Measurements from ENCODE around the gene TMEM222. TPM values are rescaled to one million over a fixed set of nuclear protein-coding genes. Genes with fewer than 3 reads are reported as not detected.

Gene TMEM222
- total and polyA plus RNA-seq, 2 of the 4 experiments (the other 2 are of a cell fraction): 19.9 to 54.1 TPM

DNA sequence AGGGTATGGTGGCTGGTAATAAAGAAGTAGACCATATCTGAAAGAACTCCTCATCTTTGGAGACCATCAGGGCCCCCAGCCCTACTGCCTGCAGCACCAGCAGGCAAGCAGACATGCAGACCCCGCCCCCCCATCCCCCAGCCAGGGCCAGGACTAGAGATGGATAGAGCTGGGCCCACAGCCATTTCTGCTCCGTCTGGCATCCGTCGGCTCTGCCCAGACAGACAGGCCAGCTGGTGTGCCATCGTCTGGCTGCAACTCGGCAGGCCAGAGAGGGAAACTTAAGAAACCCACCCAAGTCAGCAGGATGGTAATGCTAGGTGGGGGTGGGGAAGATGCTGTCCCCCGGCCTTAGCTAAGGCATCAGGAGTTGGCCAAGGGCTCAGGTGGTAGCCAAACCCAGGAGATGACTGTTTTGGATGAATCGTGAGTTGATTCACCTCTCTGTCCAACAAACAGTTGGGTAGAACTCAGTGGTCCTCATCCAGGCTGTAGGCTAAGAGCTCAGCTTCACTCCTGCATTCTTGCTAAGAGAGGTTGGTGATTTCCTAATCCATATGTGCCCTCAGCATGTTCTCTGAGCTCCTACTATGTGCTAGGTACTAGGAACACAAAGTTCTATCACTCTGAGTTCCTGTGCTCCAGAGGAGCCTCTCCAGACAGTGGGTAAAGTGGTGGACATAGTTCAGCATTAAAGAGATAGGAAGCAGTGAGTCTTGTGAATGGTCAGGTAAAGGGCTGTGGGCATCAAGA is 23.2 kb upstream of the TMEM222 start (continued):
- TF ChIP-seq, protein P1, sequence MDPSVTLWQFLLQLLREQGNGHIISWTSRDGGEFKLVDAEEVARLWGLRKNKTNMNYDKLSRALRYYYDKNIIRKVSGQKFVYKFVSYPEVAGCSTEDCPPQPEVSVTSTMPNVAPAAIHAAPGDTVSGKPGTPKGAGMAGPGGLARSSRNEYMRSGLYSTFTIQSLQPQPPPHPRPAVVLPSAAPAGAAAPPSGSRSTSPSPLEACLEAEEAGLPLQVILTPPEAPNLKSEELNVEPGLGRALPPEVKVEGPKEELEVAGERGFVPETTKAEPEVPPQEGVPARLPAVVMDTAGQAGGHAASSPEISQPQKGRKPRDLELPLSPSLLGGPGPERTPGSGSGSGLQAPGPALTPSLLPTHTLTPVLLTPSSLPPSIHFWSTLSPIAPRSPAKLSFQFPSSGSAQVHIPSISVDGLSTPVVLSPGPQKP (IDR thresholded peaks at IDR 0.05; ENCODE audit: borderline replicate concordance, low read depth, low read length): no peak

Measured in IMR-90 (cell line).